Spleen (tissue), 11 donors: ENCODE data around the gene LRRC4C. TPM values are rescaled to one million over a fixed set of nuclear protein-coding genes. Genes with fewer than 3 reads are reported as not detected.

Source experiments
- DNase-seq: peaks from one replicate; pipeline ENCODE4 v3.0.0-alpha.2; 2020
- H3K27ac ChIP-seq, 8 donors: fragments of 200-600 bp; sonication (generic) in 7 of 8; 1 replicate in 4 of 8; 2 replicates in 4 of 8; pipeline versions ENCODE4 v1.5.0 to v1.8.0; 2016 to 2021; ENCODE audit warnings: inconsistent platforms in 4 of 8, mild to moderate bottlenecking in 4 of 8, moderate library complexity in 1 of 8
- H3K27me3 ChIP-seq, 7 donors: fragments of 200-600 bp; sonication (generic) in 6 of 7; replicated peaks in 1 of 7; 1 replicate in 4 of 7; 2 replicates in 3 of 7; pipeline versions ENCODE4 v1.5.0 to v1.8.0; 2016 to 2021; ENCODE audit warnings: inconsistent platforms in 3 of 7, mild to moderate bottlenecking in 1 of 7
- H3K36me3 ChIP-seq, 6 donors: fragments of 200-600 bp; sonication (generic) in 5 of 6; 1 replicate in 4 of 6; 2 replicates in 2 of 6; pipeline versions ENCODE4 v1.5.0 to v1.8.0; 2016 to 2021; ENCODE audit warnings: inconsistent platforms in 2 of 6
- H3K4me1 ChIP-seq, 6 donors: fragments of 200-600 bp; sonication (generic) in 5 of 6; 1 replicate in 3 of 6; 2 replicates in 3 of 6; pipeline versions ENCODE4 v1.5.0 to v1.8.0; 2016 to 2021; ENCODE audit warnings: inconsistent platforms in 3 of 6
- H3K4me3 ChIP-seq, 8 donors: fragments of 200-600 bp; sonication (generic) in 7 of 8; 1 replicate in 4 of 8; 2 replicates in 4 of 8; pipeline versions ENCODE4 v1.5.0 to v1.8.0; 2016 to 2021; ENCODE audit warnings: inconsistent platforms in 4 of 8, mild to moderate bottlenecking in 4 of 8, moderate library complexity in 2 of 8
- H3K9me3 ChIP-seq, 8 donors: fragments of 200-600 bp; sonication (generic) in 7 of 8; 1 replicate in 4 of 8; 2 replicates in 4 of 8; pipeline versions ENCODE4 v1.5.0 to v1.8.0; 2016 to 2021; ENCODE audit warnings: inconsistent platforms in 4 of 8
- CTCF ChIP-seq, 11 experiments: fragments of 200-600 bp in 7 of 11; fragments of 450-650 bp in 4 of 11; sonication (generic) in 4 of 11; IDR thresholded peaks in 8 of 11; conservative IDR thresholded peaks in 3 of 11; 1 replicate in 7 of 11; 2 replicates in 4 of 11; pipeline versions ENCODE4 v1.4.0 to v1.8.0; 2016 to 2021; ENCODE audit warnings: antibody characterized with exemption in 11 of 11, inconsistent platforms in 4 of 11, mild to moderate bottlenecking in 1 of 11
- POLR2A ChIP-seq, 3 donors: fragments of 450-650 bp; IDR thresholded peaks; one replicate each; pipeline ENCODE4 v1.5.1; 2017; ENCODE audit warnings: antibody characterized with exemption in 3 of 3, mild to moderate bottlenecking in 1 of 3
- POLR2AphosphoS5 ChIP-seq, 3 donors: sonication (generic); formaldehyde crosslinking; IDR thresholded peaks; one replicate each; pipeline ENCODE4 v1.5.1; 2017; ENCODE audit warnings: antibody characterized with exemption in 3 of 3
- WGBS, 5 donors: extraction: QIAGEN DNeasy Blood & Tissue Kit in 3 of 5; methylation state at CpG; one replicate each; pipeline versions ENCODE4 v1.1.5 to v1.1.7; 2013 to 2018; 5-methylcytosine and 5-hydroxymethylcytosine counted together
- intact Hi-C: fragments of 100-400 bp; cut with DNase I; formaldehyde crosslinking; loops from one replicate; pipeline ENCODE4 v1.15.0; 2023; ENCODE audit warnings: low total_unique reads
- polyA plus RNA-seq, 3 donors: library from polyadenylated mRNA; stranded (reverse); fragments of 200-250 nt; gene quantifications; one replicate each; pipeline ENCODE4 v1.2.1, GENCODE V29; 2013
- total RNA-seq, 7 donors: library from RNA; depleted of rRNA in 3 of 7; stranded (reverse); fragments of >200 nt in 3 of 7; fragmentation: NEBNext Ultra II Directional in 4 of 7; extraction: Animal tissue kit (Norgen Biotek cat#: 25700) in 4 of 7; gene quantifications; one replicate each; pipeline versions ENCODE4 v1.1.0 to v1.2.1, GENCODE V29; 2016 to 2021
- donor health status: healthy with polysubstance abuse.
- donor health status: DM: no; HTN: no; CAD: no; lungs with moderate emphysema.
- donor health status: DM: no; HTN: no; CAD: no.
- donor health status: Bipolar disorder and iron deficiency.
- donor health status: healthy.
- donor health status: DM: no; HTN: no; CAD: no.
- donor health status: DM: yes; HTN: yes; CAD: no.

LRRC4C gene
- total and polyA plus RNA-seq, 10 donors, result 0.15 to 8.9 (median 1.9) TPM

- H3K4me3 ChIP-seq, result no peak overlapping the region
- 72 to 100% (median 89%) methylated on average over 1 of the region's 1 CpG for WGBS, 5 donors
- DNase-seq, result no peak
Observed at GRCh38 chr11:40569947-40570531, 889.4 kb downstream of the LRRC4C start.

GRCh38 chr11:40567392-40567791 lies 892.1 kb downstream of the LRRC4C start:
- H3K27me3 ChIP-seq, result no peaks in the 10 kb centered on the region
- 71 to 90% (median 86%) methylated on average over 1 of the region's 1 CpG for WGBS, 5 donors
- no peaks in the 10 kb centered on the region for H3K36me3 ChIP-seq
- H3K27ac ChIP-seq, result no peak overlapping the region
- no peak for DNase-seq
- intact Hi-C loops, result no loop called here
- peaks cover 0 to 6% (median 0%) of the 10 kb centered on the region in 8 donors for H3K9me3 ChIP-seq
- TF ChIP-seq CTCF (IDR thresholded peaks at IDR 0.05 in 8 of 11, conservative IDR thresholded peaks at IDR 0.05 in 3 of 11), result no peak
- TF ChIP-seq POLR2AphosphoS5 (IDR thresholded peaks at IDR 0.05), result no peak
- no peak for TF ChIP-seq POLR2A (IDR thresholded peaks at IDR 0.05)
- no peak overlapping the region for H3K4me3 ChIP-seq
- H3K4me1 ChIP-seq, result no peaks in the 10 kb centered on the region

More at GRCh38 chr11:40569947-40570531, 889.4 kb downstream of the LRRC4C start:
- no peak overlapping the region for H3K27ac ChIP-seq
- H3K36me3 ChIP-seq, result no peaks in the 10 kb centered on the region
- intact Hi-C loops, result no loop called here
- H3K4me1 ChIP-seq, result no peaks in the 10 kb centered on the region
- H3K27me3 ChIP-seq, result no peaks in the 10 kb centered on the region
- H3K9me3 ChIP-seq, result peaks cover 0 to 6% (median 0%) of the 10 kb centered on the region in 8 donors
- no peak for TF ChIP-seq POLR2A (IDR thresholded peaks at IDR 0.05)
- no peak for TF ChIP-seq POLR2AphosphoS5 (IDR thresholded peaks at IDR 0.05)
- TF ChIP-seq CTCF (IDR thresholded peaks at IDR 0.05 in 8 of 11, conservative IDR thresholded peaks at IDR 0.05 in 3 of 11), result no peak

GRCh38 chr11:40544162-40544561 lies 915.3 kb downstream of the LRRC4C start:
- no peaks in the 10 kb centered on the region for H3K27me3 ChIP-seq
- H3K4me1 ChIP-seq, result no peaks in the 10 kb centered on the region
- H3K27ac ChIP-seq, result no peak overlapping the region
- DNase-seq, result no peak
- intact Hi-C loops, result no loop called here
- H3K36me3 ChIP-seq, result no peaks in the 10 kb centered on the region
- 51 to 60% (median 52%) methylated on average over 3 of the region's 3 CpGs for WGBS, 5 donors
- TF ChIP-seq POLR2AphosphoS5 (IDR thresholded peaks at IDR 0.05) (no peak), CTCF (IDR thresholded peaks at IDR 0.05 in 8 of 11, conservative IDR thresholded peaks at IDR 0.05 in 3 of 11) (no peak)
- H3K9me3 ChIP-seq, result peaks cover 0 to 4% (median 0%) of the 10 kb centered on the region in 8 donors
- no peak overlapping the region for H3K4me3 ChIP-seq

GRCh38 chr11:40542821-40543220 lies 916.6 kb downstream of the LRRC4C start:
- TF ChIP-seq POLR2A (IDR thresholded peaks at IDR 0.05) (no peak), CTCF (IDR thresholded peaks at IDR 0.05 in 8 of 11, conservative IDR thresholded peaks at IDR 0.05 in 3 of 11) (no peak), POLR2AphosphoS5 (IDR thresholded peaks at IDR 0.05) (no peak)
- intact Hi-C loops, result no loop called here
- Histone ChIP-seq H3K27ac (no peak overlapping the region), H3K4me3 (no peak overlapping the region), H3K27me3 (no peaks in the 10 kb centered on the region), H3K4me1 (no peaks in the 10 kb centered on the region), H3K9me3 (peaks cover 0 to 8% (median 0%) of the 10 kb centered on the region in 8 donors), H3K36me3 (no peaks in the 10 kb centered on the region)
- 57 to 80% (median 63%) methylated on average over 1 of the region's 1 CpG for WGBS, 5 donors
- DNase-seq, result no peak
